GM18498 (cell line): ENCODE measurements around the gene RALGPS1.

ENCODE experiments used
- ATAC-seq: cut with Tn5 transposase; IDR thresholded peaks from one replicate; pipeline ENCODE4 v1.9.1; 2021; ENCODE audit warnings: mild to moderate bottlenecking, moderate library complexity; ENCODE audit not compliant: unreplicated experiment

RALGPS1 gene

GRCh38 chr9:127114606-127115005 is 200.0 kb downstream of the RALGPS1 start:
- ATAC-seq, result no peak

- ATAC-seq, result no peak
Measured at GRCh38 chr9:127116088-127116726, 201.6 kb downstream of the RALGPS1 start.

GRCh38 chr9:127116957-127117356 is 202.4 kb downstream of the RALGPS1 start:
- ATAC-seq, result no peak

GRCh38 chr9:127117801-127118200 is 203.2 kb downstream of the RALGPS1 start:
- no peak for ATAC-seq

- peak; percentile 63 for ATAC-seq
Measured at GRCh38 chr9:127118597-127119319, 204.2 kb downstream of the RALGPS1 start.

- no peak for ATAC-seq
Measured at GRCh38 chr9:127119320-127119709, 204.7 kb downstream of the RALGPS1 start.

- ATAC-seq, result no peak
Measured at GRCh38 chr9:127121628-127122175, 207.1 kb downstream of the RALGPS1 start.

GRCh38 chr9:127122176-127123063 is 207.8 kb downstream of the RALGPS1 start, which contains the start of gene ANGPTL2:
TSS of gene ANGPTL2 (minus strand) at chr9:127122635. CDS start at chr9:127108731, 13,904 bp downstream.
- peak; percentile 53 for ATAC-seq

GRCh38 chr9:127123064-127123890 is 208.7 kb downstream of the RALGPS1 start:
- no peak for ATAC-seq

GRCh38 chr9:127124111-127124531 is 209.5 kb downstream of the RALGPS1 start:
- no peak for ATAC-seq

GRCh38 chr9:127124792-127125191 is 210.2 kb downstream of the RALGPS1 start:
- ATAC-seq, result no peak

GRCh38 chr9:127126971-127127370 is 212.4 kb downstream of the RALGPS1 start:
- ATAC-seq, result no peak

GRCh38 chr9:127128341-127129072 is 213.9 kb downstream of the RALGPS1 start:
- ATAC-seq, result no peak

GRCh38 chr9:127129073-127129717 is 214.6 kb downstream of the RALGPS1 start:
- ATAC-seq, result no peak

- no peak for ATAC-seq
Measured at GRCh38 chr9:127129718-127130085, 215.1 kb downstream of the RALGPS1 start.

- ATAC-seq, result no peak
Measured at GRCh38 chr9:127130235-127130634, 215.7 kb downstream of the RALGPS1 start.

GRCh38 chr9:127130661-127131538 is 216.3 kb downstream of the RALGPS1 start:
- no peak for ATAC-seq

GRCh38 chr9:127131871-127132270 is 217.3 kb downstream of the RALGPS1 start:
- ATAC-seq, result no peak
